Measurements from ENCODE around the gene COL16A1.

COL16A1 gene

DNA sequence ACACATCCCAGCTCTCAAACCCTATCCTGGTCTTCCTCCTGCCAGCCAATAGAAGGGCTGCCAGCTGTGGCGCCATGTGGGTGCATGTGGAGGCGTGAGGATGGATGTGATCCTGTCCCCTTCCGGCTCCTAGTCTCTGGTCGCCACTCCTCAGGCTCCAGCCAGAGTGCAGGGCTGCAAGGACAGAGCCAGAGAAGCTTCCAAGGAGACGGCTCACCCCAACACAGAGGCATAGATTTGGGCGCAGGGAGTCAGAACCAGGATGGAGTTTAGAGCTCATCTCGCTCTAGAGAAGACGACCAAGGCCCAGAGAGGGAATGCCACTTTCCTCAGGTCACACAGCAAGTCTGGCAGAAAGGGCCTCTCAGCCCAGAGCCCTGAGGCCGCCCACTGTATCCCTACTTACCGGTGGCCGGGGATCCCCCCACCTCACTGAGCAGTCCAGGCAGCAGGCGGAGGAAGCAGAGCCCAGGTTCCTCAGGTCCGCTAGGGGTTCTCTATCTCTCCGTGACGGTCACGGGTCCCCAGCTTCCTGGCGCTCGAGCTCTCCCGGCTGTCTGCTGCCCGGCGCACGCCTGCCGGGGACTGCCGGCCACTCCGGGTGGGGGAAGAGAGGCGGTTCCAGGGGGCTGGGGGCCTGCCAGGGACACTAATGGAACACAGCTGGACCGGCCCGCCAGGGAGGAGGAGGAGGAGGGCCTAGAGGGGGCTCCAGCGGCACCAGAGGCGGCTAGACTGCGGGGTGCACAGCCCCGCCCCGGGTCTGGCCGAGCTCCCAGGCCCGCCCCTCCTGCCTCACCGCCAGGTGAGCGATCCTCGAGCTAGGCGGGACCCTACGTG, at the start of gene COL16A1:
Gene COL16A1, minus strand, starts transcription at position 587 of the 840 bp plus-strand sequence. CDS start 1,824 bp downstream, outside the sequence.
- no peak for DNase-seq

DNA sequence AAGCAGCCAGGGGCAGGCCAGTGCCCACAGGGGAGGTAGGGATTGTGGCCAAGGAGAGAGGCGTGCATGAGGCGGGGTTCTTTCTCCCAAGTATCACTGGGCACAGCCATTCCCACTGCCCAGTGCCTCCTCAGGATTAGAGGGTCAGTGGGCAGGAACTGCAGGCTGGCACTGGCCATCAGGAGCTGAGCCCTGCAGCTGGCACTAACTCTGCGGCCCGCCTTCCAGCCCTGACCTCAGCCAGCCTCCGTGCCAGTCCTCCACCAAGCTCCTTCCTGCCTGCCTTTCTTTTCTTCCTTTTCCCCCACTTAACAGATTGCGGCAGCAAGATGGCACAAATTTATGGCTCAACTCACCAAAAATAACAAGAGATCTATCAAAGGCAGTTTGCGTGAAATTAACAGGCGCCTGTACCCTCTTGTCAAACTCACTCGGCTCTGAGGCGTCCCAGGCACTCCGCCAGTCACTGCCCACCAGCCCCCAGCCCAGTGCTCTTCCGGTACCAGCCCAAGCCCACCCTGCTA, 49.2 kb upstream of the COL16A1 start:
- DNase-seq = no peak

DNA sequence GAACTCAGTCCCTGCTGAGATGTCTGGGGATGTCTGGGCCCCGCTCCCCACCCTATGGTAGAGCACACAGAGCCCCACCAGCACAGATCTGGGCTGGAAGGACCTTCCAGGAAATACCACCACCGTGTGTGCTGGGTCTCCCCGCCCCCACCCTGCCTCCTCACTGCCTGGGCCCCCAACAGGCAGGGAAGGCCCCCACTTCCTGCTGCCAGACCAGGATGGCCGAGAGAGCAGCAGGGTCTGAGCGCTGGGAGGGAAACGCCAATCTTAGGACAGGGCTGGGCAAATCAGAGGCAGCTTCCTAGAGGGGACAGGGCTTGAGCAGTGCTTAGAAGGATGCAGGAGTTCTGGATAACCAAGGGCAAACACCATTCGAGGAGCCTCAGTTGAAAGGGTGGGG, 48.4 kb upstream of the COL16A1 start:
- no peak for DNase-seq

DNA sequence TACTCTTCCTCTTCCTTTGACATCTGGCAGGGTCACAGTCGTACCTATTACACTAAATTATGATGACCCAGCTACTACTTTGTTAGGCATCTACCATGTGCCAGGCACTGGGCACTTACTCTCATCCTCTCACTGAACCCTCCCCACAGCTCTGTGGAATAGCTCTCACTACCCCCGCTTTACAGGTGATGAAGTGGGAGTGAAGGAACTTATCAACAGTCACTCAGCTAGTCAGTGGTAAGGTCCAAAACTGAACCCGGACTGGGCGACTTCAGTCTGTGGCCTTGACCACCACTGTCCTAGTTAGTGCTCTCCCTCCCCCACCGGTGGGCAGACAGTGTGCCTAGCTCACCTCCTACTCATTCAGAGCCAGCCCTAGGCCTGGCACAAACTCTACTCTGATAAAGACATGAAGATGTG, 48.0 kb upstream of the COL16A1 start:
- no peak for DNase-seq

DNA sequence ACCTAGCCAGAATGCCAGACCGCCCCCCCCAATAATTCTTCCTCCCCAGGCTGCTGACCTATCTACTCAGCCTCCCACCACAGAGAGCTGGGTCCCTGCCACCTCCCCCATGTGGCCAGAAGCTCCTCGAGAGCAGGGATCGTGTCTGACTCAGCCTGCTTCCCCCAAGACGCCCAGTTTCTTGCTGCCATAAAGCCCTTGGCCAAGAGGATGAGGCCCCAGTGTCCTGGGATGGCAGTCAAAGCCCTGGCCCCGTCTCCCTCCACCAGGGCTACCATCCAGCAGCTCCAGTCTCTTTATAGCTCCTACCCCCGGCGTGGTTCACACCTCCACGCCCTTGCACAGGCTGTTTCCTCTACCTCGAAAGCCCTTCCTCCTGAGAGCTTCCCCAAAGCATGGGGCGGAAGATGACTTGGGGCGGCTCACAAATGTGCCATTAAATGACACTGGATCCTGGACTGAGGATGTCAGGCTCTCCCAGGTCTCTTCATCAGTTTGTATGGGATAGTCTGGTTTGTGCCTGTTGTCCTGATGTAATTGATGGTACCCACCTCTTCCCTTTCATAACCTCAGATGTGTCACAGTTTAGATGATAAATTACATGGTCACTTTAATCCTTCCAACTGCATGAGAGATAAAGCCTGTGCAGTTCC, 47.2 kb upstream of the COL16A1 start:
- peak; percentile 54 for DNase-seq

DNA sequence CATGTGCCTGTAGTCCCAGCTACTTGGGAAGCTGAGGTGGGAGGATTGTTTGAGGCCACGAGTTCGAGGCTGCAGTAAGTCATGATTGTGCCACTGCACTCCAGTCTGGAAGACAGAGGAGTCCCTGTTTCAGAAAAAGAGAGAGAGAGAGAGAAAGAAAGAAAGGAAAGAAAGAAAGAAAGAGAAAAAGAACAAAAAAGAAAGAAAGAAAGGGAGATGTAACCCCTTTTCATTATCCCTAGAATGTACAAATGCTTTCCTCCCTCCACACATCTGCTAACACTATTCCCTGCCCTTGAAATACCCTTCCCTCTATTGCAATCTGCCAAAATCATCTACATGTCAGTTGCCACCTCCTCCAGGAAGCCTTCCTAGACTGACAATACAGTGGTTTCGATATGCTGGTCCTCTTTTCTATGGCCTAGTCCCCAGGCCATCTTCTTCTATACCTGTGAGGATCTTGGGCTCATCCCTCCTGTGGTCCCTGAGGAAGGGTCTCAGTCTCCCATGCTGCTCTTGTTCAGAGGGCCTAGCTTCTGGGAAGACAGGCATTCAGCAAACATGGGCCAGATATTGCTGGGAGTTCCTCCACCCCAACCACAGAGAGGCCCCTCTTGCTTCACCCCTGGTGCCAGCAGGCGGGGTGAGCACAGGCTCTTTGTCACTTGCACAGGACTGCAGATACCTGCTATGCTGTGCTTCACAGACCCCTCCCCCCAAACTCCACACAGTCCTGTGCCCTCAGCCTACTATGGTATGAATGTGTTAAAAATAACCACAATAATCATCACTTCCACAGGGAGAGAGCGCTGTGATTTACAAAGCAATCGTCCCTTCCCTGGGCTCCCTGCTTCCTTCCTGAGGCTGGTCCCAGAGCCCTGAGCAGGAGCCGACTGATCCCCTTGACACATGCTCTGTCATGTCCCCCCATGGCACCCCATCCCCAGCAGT, 46.2 kb upstream of the COL16A1 start:
- no peak for DNase-seq

DNA sequence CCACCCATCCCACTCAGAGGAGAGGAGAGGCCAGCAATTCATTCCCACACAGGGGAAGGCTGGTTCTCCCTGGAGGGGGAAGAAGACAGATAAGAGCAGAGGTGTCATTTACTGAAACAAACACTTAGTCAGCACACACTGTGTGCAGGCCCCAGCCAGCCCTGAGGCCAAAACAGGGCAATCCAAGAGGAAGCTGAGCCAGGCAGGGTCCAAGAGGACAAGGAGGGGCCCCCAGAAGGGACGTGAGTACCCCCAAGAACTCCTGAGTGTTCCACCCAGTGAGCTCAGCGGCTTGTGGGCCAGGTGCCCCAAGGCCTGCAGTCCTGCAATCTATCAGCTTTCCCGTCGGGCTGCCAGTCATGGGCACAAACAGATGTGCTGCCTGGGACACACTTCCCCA, 44.5 kb upstream of the COL16A1 start:
- DNase-seq = no peak

DNA sequence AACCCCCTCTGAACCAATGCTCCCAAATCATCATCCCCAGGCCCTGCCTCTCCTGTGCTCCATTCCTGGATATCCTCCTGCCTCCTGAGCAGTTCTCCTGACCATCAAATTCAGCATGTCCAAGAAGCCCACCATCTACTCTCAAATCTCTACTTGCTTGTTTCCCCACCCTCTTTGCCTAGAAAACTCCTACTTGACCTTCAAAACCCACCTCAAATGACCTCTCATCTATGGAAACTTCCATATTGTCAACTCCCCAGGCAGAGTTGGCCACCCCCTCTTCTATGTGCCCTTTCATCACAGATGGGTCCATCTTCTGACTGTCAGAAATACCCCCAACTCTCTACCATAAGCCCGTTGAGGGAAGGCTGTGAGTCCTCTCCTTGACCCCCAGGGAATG, 43.5 kb upstream of the COL16A1 start:
- DNase-seq = no peak

DNA sequence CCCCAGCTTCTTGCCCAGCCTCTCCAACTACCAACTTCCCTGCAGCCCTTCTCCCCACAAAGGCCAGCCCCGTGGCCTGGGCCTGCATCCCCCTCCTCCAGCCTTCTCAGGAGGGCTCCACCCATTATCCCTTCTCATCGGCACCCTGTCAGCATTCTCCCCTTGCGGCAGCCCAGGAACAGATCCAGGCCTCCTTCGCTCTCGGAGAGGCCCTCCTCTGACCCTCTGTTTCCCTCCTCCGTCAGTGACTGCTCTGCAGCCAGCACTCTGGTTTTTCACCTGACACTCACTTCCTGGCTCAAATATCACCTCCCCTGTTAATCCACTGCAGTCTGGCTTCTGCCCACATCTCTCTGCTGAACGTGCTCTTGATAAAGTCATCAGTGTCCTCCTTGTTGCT, 42.9 kb upstream of the COL16A1 start:
- DNase-seq = no peak

DNA sequence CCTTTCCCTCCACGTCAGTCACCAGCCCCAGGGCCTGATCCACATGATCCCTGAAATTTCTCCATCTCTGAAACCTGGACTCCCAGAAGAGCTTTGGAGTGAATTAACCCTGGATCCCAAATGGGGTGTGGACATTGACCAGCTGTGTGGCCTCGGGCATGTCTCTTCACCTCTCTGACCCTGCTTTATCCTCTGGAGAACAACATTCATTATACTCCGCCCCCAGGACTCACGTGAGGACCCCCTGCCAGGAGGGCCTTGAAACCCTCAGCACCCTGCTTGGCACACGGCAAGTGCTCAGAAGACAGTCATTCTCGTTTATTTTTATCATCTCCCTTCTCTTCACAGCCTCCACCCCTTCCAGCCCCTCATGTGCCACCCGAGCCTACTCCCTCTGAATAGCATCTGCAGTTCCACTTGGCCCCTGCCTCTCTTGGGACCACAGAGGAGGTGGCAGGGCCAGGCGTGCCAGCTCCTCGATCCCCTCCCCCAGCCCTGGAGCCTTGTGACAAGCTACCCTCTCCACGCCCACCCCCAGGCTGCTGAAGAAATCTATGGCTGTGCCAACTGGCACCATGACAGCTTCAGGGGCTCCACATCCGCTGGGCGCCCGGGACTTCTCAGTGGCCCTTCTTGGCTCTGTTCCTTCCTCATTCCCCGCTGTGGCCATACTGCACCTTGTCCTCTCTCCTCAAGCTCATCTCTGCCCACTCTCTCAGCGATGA, 42.3 kb upstream of the COL16A1 start:
- DNase-seq = no peak

DNA sequence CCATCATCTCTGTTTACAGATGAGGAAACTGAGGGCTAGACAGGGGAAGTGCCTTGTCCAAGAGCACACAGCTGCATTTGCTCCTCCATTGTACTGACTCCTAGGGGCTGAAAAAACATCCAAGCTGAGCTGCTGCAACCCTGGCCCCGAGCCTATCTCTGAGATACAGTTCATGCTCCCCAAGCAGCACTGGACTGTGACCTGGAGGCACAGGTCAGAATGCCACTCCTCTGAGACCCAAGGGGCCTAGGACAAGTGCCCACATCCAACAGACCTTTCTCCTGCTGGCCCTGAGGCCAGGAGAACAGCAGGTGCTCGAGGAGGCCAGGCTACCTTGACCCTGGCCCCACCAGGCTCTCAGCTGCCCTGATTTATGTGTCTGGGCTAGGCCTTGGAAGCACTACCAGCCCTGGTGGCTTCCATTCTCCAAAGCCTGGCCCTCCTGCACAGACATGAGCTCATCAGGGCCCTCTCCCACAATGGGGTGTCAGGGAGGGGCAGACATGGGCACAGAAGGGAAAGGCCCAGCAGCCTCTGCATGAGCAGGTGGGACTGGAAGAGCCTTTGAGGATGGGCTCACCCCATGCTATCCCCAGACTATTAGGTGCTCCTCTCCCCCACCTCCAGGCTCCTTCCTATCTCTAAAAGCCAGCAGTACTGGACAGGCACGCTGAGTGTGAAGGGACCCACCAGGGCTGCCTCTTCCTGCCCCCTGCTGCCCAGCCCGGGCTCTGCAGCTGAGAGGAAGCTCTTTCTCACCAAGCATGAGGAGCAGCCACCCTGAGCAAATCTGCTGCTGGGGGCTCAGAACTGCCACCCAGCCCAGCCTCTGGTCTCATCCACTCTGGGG, 41.5 kb upstream of the COL16A1 start:
- peak; percentile 62 for DNase-seq

DNA sequence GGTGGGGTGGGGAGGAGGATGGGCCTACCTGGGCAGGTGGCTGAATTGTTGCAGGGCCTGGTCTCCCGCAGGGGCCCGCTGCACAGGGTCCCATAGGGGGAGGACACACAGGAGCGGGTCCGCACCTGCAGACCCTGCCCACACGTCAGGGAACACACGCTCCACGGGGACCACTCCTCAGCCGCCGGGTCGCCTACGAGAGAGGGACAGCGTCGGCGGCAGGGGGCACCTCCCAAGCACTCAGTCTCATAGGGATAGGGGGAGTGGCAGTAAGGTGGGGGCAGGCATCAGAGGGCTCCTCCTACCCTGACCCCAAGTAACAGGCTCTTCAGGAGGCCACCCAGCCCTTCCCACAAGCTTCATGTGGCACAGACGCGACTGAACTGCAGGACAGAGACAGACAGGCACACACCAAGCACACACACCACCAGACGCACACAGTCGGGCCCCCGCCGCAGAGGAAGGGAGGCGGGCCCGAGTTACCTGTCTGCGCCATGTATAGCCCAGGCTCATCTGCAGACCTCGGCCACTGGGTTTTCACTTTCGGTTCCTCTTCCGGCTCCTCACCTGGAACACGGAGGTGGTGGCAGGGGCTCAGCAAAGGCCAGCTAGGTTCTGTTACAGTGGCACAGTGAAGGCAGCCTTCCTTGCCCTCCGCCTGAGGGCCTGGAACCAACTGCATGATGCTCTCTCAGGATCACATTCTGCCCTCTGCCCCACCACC, 40.5 kb upstream of the COL16A1 start:
- DNase-seq = no peak

DNA sequence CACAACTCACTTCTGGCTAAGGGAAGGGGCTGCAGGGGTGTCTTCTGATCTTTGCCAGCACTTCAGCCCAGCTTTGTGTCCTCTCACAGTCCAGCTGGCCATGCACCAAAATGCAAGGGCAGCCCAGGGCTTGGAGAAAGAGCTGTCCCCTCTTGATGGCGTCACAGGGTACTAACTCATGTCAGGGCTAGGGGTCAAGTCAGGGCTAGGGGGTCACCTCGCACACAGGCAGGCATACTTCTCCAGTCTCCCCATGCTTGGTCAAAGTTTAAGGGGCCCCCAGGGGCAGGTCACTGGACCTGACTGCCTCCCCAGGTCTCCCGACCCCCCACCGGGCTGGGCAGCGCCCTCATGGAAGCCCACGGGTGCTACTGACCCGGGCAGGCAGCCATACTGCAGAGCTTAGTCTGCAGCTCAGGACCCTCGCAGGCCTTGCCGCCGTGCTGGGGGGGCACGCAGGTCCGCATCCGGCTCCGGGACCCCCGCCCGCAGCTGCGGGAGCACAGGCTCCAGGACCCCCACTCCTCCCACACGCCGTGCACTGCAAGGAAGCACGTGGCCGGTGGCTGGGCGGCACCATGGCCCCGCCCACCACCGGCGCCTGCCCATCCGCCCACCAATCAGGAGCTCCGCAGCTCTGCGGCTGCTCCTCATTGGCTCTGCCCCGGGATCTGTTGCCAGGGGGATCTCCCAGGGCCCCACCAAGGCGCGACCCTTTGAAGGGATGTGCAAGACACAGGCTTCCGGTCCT, 38.8 kb upstream of the COL16A1 start:
- DNase-seq = no peak

DNA sequence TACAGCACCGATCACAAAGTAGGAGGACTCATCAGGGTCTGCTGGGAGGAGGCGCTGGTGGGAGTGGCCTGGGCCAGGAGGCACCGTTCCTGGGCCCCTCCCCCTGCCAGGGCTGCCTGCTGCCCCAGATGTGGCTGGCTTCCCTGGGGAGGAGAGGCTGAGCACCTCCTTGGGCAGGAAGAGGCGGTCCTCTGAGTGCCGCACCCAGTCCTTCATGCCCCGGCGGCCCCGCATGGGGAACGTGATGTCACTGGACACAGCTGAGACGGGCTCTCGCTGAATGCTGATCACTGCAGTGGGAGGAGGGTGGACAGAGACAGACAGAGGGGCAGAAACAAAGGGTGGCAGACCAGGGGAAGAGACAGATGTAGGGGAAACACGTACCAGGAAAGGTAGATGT, 35.5 kb upstream of the COL16A1 start:
- peak; percentile 61 for DNase-seq

DNA sequence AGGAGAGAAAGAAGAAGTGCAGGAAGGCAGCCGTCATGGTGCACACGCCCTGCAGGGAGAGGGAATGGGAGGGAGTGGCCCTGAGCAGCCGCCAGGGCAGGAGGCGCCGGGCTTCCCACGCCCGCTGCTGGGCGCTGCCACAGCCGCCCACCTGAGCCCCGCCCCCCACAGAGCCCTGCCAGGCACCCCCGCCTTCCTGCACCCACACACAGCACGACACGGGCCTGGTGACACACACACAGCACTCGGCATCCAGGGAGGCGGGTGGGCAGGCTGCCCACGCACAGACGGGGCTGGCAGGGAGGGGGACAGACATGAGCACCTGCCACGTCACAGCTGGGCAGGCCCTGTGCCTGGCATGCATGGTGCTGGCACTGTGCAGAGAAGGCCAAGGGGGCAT, 32.9 kb upstream of the COL16A1 start:
- no peak for DNase-seq

DNA sequence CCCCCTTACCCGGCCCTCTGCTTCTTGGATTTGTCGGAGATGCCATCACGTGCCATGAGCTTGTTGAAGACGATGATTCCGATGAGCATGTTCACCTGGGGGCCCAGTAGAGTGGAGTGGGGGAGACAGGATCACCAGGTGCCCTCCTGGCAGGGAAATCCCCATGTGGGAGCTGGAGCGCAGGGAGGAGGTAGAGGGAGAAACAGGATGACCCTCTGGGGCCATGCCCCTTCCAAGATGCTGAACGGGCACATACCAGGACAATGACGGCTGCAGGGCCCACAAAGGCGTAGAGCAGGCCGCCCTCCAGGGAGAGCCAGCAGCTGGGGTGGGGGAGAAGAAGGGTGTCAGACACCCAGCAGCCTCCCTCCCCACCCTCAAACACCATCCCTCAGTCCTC, 31.8 kb upstream of the COL16A1 start:
- DNase-seq = no peak

DNA sequence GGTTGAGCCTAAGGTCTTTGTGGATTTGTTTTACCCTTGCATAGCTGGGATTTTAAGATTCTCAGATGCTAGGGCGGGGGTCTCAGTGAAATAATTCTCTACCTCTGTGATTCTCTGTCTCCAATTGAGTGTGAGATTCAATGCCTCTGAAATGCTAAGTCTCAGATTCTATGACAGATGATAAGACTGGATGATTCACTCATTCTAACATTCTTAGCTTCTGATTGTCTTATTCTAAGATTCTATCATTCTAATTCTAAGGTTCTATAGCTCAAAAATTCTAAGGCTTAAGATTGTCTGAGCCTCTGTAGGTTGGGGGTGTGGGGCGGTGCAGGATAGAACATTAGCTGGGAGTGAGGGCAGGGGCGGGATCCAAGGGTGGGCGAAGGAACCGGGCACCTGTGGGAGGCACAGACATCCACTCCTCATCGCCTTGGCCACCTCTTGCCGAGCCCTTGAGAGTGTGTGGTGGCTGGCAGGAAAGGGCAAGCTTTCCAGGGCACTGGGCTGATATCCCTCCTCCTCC, 30.8 kb upstream of the COL16A1 start:
- no peak for DNase-seq

DNA sequence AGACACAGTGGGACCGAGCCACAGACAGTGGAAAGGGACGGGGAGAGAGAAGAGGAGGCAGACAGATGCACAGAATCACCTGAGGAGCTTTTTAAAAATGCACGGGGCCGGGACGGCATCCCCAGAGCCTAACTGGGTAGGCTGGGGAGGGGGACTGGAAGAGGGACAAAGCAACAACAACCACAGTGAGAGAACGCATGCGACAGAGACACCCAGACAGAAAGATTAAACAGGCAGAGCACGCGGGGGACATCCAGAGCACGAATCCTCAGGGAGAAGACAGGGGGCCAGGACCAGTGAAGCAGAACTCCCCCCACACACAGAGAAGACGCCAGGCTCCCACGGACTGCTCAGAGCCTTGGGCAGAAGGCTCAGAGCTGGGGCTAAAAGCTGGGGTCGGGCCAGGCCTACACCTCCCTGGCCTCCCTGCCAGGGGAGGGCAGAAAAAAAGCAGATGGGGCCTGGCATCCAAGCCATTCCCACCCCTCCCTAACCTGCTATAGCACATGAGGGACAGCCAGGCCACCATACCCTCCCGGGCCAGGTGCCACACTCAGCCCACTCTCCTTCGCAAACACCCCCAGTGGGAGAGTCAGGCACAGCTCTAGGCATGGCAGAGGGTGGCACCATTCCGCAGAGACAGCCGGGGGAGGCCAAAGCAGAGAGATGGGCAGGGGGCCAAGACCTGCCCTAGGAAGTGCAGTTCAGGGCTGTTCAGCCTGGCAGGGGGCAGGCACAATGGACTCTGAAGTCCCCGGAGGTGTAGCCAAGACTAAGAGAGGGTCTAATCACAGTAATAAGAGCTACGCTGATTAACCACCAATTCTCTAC, 29.8 kb upstream of the COL16A1 start:
- no peak for DNase-seq

All from CD4-positive, alpha-beta T cell treated with Interleukin-10 for 1 hour (primary cell).